Inferior parietal cortex (tissue), 1 donor: Measurements from ENCODE around the gene NAT10.

Experiments used
- DNase-seq: peaks from one replicate; pipeline ENCODE4 v3.0.0-alpha.2; 2016; ENCODE audit errors: extremely low spot score

Gene NAT10

DNA sequence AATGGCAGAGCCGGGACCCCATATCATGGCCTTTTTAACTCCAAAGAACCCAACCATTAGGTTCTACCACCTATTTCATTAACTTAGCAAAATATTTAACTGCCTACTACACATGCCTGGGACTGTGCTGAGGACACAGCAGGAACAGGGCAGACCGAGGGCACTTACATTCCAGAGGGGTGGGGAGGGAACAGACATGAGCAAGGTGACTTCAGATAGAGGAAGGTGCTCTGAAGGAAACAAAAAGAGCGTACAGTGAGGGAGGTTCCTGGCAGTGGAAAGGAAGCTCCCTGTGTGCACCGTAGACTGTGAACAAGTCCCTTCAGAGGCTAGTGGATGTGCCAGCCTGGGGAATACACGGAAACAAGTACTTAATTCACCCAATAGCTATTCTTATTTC, 82.8 kb downstream of the NAT10 start:
- DNase-seq, result no peak

DNA sequence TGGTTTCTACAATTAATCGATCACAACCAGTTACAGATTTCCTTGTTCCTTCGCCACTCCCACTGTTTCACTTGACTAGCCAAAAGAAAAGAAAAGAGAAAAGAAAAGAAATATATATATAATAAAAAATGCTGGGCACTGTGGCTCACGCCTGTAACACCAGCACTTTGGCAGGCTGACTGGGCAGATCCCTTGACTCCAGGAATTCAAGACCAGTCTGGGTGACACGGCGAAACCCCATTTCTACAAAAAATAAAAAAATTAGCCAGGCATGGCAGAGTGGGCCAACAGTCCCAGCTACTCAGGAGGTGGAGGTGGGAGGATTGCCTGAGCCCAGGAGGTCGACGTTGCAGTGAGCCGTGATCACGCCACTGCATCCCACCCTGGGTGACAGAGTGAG, 83.8 kb downstream of the NAT10 start:
- DNase-seq, result no peak

- no peak for DNase-seq
Measured at GRCh38 chr11:34190192-34191139, 85.0 kb downstream of the NAT10 start.

DNA sequence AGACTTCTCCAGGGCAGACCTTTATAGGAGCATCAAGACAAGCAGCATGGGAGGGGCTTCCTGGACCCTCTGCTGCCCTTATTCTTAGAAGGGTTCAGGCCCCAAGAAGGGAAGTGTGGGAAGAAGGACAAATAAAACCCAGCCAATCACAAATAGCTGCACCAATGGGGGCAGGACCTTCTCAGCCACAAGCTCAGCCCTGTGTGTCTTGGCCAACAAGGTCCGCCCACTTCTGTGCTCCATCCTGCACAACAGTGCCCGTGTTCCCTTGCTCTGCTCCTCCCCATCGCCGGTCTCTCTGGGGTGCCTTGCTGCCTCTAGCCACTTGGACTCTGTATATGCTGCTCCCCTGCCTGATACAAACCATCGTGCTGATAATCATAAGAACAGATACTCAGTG, 86.1 kb downstream of the NAT10 start:
- DNase-seq, result no peak

DNA sequence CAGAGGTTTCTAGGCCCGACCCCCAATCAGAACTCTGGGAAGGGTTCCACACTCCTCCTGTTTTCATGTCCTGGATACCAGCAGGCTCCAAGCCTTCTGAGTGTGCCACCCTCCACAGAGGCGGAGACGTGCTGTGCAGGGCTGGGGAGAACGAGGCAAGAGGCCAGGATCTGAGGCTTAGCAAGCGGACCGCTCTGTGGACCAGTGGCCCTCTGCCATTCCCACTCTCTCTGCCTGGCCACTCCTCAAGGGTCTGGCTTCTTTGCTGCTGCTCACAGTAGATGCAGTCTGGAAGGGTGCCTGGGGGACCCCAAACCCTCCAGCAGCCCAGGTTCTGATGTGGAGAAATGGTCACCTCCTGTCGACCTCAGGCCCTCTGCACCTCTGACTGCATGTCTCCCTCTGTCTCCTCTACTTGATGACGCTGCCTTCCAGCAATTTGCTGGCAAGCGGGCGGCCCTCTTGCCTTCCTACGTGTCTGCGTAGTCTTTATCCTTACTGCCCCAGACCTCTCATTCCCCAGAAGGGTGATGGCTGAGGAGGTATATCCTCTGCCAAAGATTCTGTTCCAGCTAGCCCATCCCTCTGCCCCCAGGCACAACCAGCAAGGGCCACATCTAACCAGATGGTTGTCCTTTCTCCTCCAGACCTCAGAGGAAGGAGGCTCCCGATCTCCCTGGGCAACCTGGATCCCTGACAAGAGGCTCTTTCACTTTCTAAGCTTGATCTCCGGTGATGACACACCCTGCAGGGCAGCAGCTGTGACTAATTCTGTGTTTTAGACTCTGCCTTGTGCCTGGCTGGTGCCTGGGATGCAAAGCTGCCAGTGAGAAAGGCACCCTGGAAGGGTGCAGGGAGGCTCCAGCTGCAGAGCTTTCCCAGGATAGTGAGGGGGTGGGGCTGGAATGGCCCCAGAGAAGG, 87.3 kb downstream of the NAT10 start:
- no peak for DNase-seq

- no peak for DNase-seq
Measured at GRCh38 chr11:34194576-34195335, 89.3 kb downstream of the NAT10 start.
